Mesothelial cell of epicardium (in vitro differentiated cells): ENCODE results near the gene PARD3B. TPM values are rescaled to one million over a fixed set of nuclear protein-coding genes. Genes with fewer than 3 reads are reported as not detected.

Experiments
- DNase-seq, 2 experiments: peaks; one replicate each; pipeline ENCODE4 v3.0.0; 2021; ENCODE audit warnings: low spot score in 2 of 2; ENCODE audit not compliant: unreplicated experiment in 2 of 2
- H3K27ac Mint-ChIP-seq: 2 replicates; pipeline ENCODE4 v1.8.0; 2021; ENCODE audit warnings: mixed read lengths
- H3K27me3 Mint-ChIP-seq: 2 replicates; pipeline ENCODE4 v1.8.0; 2021; ENCODE audit warnings: low read depth, mixed read lengths
- H3K36me3 Mint-ChIP-seq: 2 replicates; pipeline ENCODE4 v1.8.0; 2021; ENCODE audit warnings: mixed read lengths
- H3K4me1 Mint-ChIP-seq: 2 replicates; pipeline ENCODE4 v1.8.0; 2021; ENCODE audit warnings: mixed read lengths
- H3K4me3 Mint-ChIP-seq: 2 replicates; pipeline ENCODE4 v1.8.0; 2021; ENCODE audit warnings: mild to moderate bottlenecking, moderate library complexity, mixed read lengths
- H3K9me3 Mint-ChIP-seq: 2 replicates; pipeline ENCODE4 v1.8.0; 2021; ENCODE audit warnings: mixed read lengths
- total RNA-seq: library from RNA; stranded (reverse); gene quantifications from 3 replicates; pipeline ENCODE4 v1.2.1, GENCODE V29; 2021
- TF ChIP-seq, protein P1 (sequence below): fragments of 200-600 bp; sonication (generic); IDR thresholded peaks from one replicate; pipeline ENCODE4 v1.5.0; 2021; ENCODE audit warnings: antibody characterized with exemption; ENCODE audit not compliant: unreplicated experiment

PARD3B gene
- total RNA-seq, 1 donor from 2014 or later, result 23.4 TPM

DNA sequence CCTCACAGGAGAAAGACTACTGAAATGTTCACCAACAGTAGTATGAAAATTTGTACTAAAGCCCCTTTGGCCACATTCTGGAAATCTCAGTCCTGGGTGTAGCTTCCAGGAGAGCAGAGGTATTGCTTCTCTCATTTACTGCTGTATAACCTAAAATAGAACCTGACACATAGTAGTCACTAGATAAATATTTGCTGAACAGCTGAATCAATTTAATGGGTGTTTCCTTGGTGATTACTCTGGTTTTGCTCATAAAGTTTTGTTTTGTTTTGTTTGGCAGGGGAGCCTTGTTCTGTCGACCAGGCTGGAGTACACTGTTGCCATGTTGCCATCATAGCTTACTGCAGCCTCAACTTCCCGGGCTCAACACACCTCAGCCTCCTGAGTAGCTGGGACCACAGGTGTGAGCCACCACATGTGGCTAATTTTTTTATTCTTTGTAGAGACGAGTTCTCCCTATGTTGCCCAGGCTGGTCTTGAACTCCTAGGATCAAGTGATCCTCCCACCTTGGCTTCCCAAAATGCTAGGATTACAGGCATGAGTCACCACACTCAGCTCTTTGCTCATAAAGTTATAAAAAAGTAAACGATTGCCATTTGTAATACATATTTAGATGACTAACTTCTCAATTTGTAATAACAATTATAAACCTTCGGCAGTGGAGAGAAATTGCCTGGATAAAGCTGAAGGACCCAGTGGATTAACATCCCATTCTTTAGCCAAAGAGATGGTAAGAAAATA lies 11.5 kb upstream of the PARD3B start:
- Mint-ChIP-seq H3K4me3 (no peak overlapping the region), H3K36me3 (no peaks in the 10 kb centered on the region), H3K27ac (no peak overlapping the region), H3K9me3 (no peaks in the 10 kb centered on the region), H3K4me1 (no peaks in the 10 kb centered on the region), H3K27me3 (peaks cover 1% of the 10 kb centered on the region)
- DNase-seq, result no peak
- TF ChIP-seq, protein P1, sequence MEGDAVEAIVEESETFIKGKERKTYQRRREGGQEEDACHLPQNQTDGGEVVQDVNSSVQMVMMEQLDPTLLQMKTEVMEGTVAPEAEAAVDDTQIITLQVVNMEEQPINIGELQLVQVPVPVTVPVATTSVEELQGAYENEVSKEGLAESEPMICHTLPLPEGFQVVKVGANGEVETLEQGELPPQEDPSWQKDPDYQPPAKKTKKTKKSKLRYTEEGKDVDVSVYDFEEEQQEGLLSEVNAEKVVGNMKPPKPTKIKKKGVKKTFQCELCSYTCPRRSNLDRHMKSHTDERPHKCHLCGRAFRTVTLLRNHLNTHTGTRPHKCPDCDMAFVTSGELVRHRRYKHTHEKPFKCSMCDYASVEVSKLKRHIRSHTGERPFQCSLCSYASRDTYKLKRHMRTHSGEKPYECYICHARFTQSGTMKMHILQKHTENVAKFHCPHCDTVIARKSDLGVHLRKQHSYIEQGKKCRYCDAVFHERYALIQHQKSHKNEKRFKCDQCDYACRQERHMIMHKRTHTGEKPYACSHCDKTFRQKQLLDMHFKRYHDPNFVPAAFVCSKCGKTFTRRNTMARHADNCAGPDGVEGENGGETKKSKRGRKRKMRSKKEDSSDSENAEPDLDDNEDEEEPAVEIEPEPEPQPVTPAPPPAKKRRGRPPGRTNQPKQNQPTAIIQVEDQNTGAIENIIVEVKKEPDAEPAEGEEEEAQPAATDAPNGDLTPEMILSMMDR, result no peak

DNA sequence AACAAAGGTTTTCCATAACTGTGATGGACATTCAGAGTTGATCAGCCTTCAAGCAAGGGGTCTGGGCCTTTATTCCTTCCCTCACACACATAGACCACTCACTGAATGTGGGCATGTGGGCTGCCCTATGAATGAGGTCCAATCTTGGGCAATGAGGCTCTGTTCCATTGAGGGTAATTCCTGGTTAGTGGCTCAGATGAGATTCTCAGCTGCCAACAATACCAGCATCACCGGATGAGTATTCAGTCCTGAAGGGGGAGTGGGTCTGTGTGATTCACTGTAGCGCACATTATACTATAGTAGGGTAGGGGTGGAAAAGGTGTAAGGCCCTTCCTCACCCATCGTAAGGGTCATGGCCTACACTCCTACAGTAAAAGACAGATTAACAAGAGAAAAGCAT lies 9.9 kb upstream of the PARD3B start:
- TF ChIP-seq, protein P1, result no peak
- no peaks in the 10 kb centered on the region for H3K36me3 Mint-ChIP-seq
- H3K4me1 Mint-ChIP-seq, result no peaks in the 10 kb centered on the region
- DNase-seq, result no peak
- H3K9me3 Mint-ChIP-seq, result no peaks in the 10 kb centered on the region
- no peak overlapping the region for H3K4me3 Mint-ChIP-seq
- H3K27ac Mint-ChIP-seq, result no peak overlapping the region
- no peaks in the 10 kb centered on the region for H3K27me3 Mint-ChIP-seq

DNA sequence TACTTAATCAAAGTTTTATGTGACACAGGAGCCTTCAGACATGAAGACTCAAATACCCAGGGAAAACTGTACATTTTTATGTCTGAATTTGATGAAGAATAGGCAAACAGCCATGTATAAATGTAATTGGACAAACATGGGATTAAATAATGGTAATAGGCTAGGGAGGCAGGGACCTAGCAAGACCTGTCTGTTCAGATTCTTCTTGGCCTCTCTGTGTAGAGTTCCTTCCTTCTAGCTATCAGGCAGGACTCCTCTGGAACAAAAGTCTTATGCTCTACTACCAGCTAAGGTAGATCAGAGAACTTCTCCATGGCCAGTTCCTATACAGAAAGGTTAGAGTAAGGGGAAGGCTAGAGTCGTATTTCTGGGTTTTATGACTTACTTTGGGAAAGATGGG lies 9.5 kb upstream of the PARD3B start:
- Mint-ChIP-seq H3K27ac (no peak overlapping the region), H3K4me3 (no peak overlapping the region), H3K4me1 (no peaks in the 10 kb centered on the region), H3K27me3 (no peaks in the 10 kb centered on the region), H3K9me3 (no peaks in the 10 kb centered on the region), H3K36me3 (no peaks in the 10 kb centered on the region)
- DNase-seq, result no peak
- TF ChIP-seq, protein P1, result no peak

DNA sequence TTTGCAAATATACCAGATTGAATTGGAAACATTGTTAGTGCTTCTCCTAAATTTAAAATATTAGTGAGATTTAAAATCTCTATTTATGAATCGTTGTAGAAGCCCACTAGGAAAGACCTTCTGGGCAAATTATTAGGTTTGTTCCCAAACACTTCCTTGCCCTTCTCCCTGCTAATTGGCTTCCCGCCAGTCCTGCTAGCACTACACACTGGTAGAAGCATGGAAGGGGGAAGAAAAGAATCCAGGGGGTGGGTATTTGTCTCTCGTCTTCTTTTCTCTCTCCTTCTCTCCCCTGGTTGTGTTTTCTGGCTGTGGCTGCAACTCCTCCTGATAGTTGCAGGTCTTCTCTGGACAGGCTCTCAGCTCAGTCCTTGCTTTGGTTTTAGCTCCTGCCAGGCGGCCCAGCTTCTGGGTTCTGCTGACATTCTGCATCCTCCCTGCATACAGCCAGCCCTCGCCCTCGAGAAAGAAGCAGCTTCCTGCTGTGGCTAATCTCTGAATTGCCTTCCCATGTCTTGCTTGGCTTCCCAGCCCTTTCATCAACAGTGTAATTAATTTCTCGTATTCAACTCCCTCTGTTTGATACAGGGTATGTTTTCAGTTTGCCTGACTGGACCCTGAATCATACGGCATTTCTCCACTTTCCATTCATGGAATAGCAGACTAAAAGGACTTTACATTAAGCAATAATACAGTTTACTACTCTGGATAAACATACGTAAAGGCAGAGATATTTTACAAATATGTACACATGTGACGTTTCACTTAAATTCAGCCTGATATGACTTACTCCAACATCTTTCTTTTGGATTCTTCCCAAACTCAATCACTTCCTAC lies 6.9 kb upstream of the PARD3B start:
- Mint-ChIP-seq H3K36me3 (no peaks in the 10 kb centered on the region), H3K4me1 (no peaks in the 10 kb centered on the region), H3K4me3 (no peak overlapping the region), H3K27ac (no peak overlapping the region), H3K27me3 (peaks cover 5% of the 10 kb centered on the region), H3K9me3 (no peaks in the 10 kb centered on the region)
- TF ChIP-seq, protein P1, result no peak
- no peak for DNase-seq

DNA sequence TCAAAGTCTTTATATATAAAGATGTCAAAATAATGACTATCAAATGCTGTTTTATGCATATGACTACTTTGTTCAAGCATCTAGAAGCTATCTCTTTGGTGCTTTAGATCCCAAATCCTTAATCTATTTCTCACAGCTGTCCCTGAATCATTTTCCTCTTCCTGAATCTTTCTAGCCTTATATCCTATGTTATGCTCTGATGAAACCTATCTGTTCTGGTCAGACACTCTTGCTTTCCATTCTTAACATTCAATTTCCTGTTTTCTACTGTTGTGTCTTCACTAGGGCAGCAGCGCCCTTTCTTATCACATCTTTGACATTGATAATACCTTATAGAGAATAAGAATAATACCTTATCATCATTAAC lies 6.3 kb upstream of the PARD3B start:
- no peak overlapping the region for H3K4me3 Mint-ChIP-seq
- H3K4me1 Mint-ChIP-seq, result no peaks in the 10 kb centered on the region
- H3K27ac Mint-ChIP-seq, result no peak overlapping the region
- no peaks in the 10 kb centered on the region for H3K9me3 Mint-ChIP-seq
- H3K27me3 Mint-ChIP-seq, result peaks cover 8% of the 10 kb centered on the region
- TF ChIP-seq, protein P1, result no peak
- DNase-seq, result no peak
- no peaks in the 10 kb centered on the region for H3K36me3 Mint-ChIP-seq
